Cortex of kidney (tissue), 1 donor: ENCODE measurements around the gene SLC11A2.
"Not testable (repeated sequence)": the region's sequence is repeated elsewhere in the genome, so short reads cannot be mapped to it uniquely, and the experiment has no call there.

ENCODE experiments used
- DNase-seq: peaks from one replicate; lab custom pipeline; 2025; lab: John Stamatoyannopoulos, UW

The SLC11A2 gene

GRCh38 chr12:50947933-50948626 lies 78.1 kb downstream of the SLC11A2 start:
- no peak for DNase-seq

- DNase-seq, result no peak
These were observed 88.5 kb downstream of the SLC11A2 start for GRCh38 chr12:50937653-50938052.

GRCh38 chr12:50936821-50937530 lies 89.2 kb downstream of the SLC11A2 start:
- DNase-seq, result no peak

GRCh38 chr12:50934981-50935807 lies 91.0 kb downstream of the SLC11A2 start:
- no peak for DNase-seq

GRCh38 chr12:50934371-50934851 lies 91.8 kb downstream of the SLC11A2 start:
- DNase-seq, result no peak

- DNase-seq, result no peak
These were observed 92.6 kb downstream of the SLC11A2 start for GRCh38 chr12:50933459-50934124.

- no peak for DNase-seq
These were observed 93.3 kb downstream of the SLC11A2 start for GRCh38 chr12:50932787-50933280.

GRCh38 chr12:50930477-50930876 lies 95.7 kb downstream of the SLC11A2 start:
- DNase-seq, result not testable (repeated sequence)

- DNase-seq, result no peak
These were observed 96.4 kb downstream of the SLC11A2 start for GRCh38 chr12:50929831-50930230.
